SU-DHL-6 (cell line): ENCODE data around the gene PPP2R2B.

Source experiments
- H2AFZ ChIP-seq: fragments of 200-600 bp; sonication (generic); 2 replicates; pipeline ENCODE4 v1.6.1; 2014; ENCODE audit warnings: low read depth, mild to moderate bottlenecking, moderate library complexity, mixed read lengths, antibody characterized with exemption, low read length; ENCODE audit not compliant: severe bottlenecking
- H3F3A ChIP-seq: fragments of 200-600 bp; shearing (Covaris generic); 2 replicates; pipeline ENCODE4 v1.6.0; 2016; ENCODE audit warnings: antibody characterized with exemption, mild to moderate bottlenecking; ENCODE audit not compliant: insufficient read depth
- H3K27ac ChIP-seq: fragments of 200-600 bp; sonication (generic); 2 replicates; pipeline ENCODE4 v1.5.1; 2016; ENCODE audit warnings: low read depth, mild to moderate bottlenecking, low read length, moderate library complexity, mixed read lengths
- H3K27me3 ChIP-seq: fragments of 200-600 bp; sonication (generic), shearing (Covaris generic); 2 replicates; pipeline ENCODE4 v1.6.0; 2014; ENCODE audit warnings: mild to moderate bottlenecking, low read length
- H3K36me3 ChIP-seq: fragments of 200-600 bp; sonication (generic); 2 replicates; pipeline ENCODE4 v1.6.1; 2014; ENCODE audit warnings: mild to moderate bottlenecking, low read length, mixed read lengths
- H3K4me2 ChIP-seq: fragments of 300-600, 200-600 bp; shearing (Covaris generic), sonication (generic); 2 replicates; pipeline ENCODE4 v1.6.0; 2014; ENCODE audit warnings: low read length, low read depth, mild to moderate bottlenecking; ENCODE audit not compliant: poor library complexity, severe bottlenecking
- H3K4me3 ChIP-seq: fragments of 200-600 bp; sonication (generic); 2 replicates; pipeline ENCODE4 v1.5.1; 2014; ENCODE audit warnings: antibody characterized with exemption, low read length, mild to moderate bottlenecking, mixed read lengths; ENCODE audit not compliant: insufficient read depth, poor library complexity, severe bottlenecking
- H3K79me2 ChIP-seq: fragments of 200-600 bp; sonication (generic); 2 replicates; pipeline ENCODE4 v1.6.1; 2014; ENCODE audit warnings: mild to moderate bottlenecking, low read length, moderate library complexity; ENCODE audit not compliant: insufficient read depth
- H3K9ac ChIP-seq: fragments of 200-600 bp; sonication (generic); 2 replicates; pipeline ENCODE4 v1.7.0; 2014; ENCODE audit warnings: mild to moderate bottlenecking, low read length
- H3K9me2 ChIP-seq: fragments of 200-600 bp; sonication (generic); replicated peaks from 2 replicates; pipeline ENCODE4 v1.6.1; 2014; ENCODE audit warnings: low read length; ENCODE audit not compliant: insufficient read depth
- H3K9me3 ChIP-seq: fragments of 200-600 bp; sonication (generic); 2 replicates; pipeline ENCODE4 v1.6.1; 2014; ENCODE audit warnings: low read length, mixed read lengths; ENCODE audit not compliant: insufficient read depth
- H4K20me1 ChIP-seq: fragments of 200-600 bp; sonication (generic); 2 replicates; pipeline ENCODE4 v1.6.1; 2014; ENCODE audit warnings: low read depth, mild to moderate bottlenecking, antibody characterized with exemption, low read length, moderate library complexity, mixed read lengths
- CTCF ChIP-seq: fragments of 200-600 bp; sonication (generic); IDR thresholded peaks from one replicate; pipeline ENCODE4 v1.5.1; 2017; ENCODE audit warnings: antibody characterized with exemption, mild to moderate bottlenecking, low read length, moderate library complexity; ENCODE audit not compliant: insufficient read depth, poor library complexity, severe bottlenecking
- EZH2phosphoT487 ChIP-seq: fragments of 200-600 bp; sonication (generic), shearing (Covaris generic); conservative IDR thresholded peaks from 2 replicates; pipeline ENCODE4 v1.6.1; 2018; ENCODE audit warnings: mild to moderate bottlenecking, antibody characterized with exemption, low read length, moderate library complexity, mixed read lengths

PPP2R2B gene

GRCh38 chr5:146789712-146790653 lies 88.6 kb downstream of the PPP2R2B start:
- H3K9ac ChIP-seq = no peak overlapping the region
- no peaks in the 10 kb centered on the region for H4K20me1 ChIP-seq
- no peaks in the 10 kb centered on the region for H3F3A ChIP-seq
- no peak overlapping the region for H2AFZ ChIP-seq
- H3K4me2 ChIP-seq = no peak overlapping the region
- H3K36me3 ChIP-seq = no peaks in the 10 kb centered on the region
- no peaks in the 10 kb centered on the region for H3K9me3 ChIP-seq
- H3K27ac ChIP-seq = no peak overlapping the region
- TF ChIP-seq EZH2phosphoT487 = no peak
- no peak for TF ChIP-seq CTCF
- no peaks in the 10 kb centered on the region for H3K9me2 ChIP-seq
- no peak overlapping the region for H3K4me3 ChIP-seq
- no peaks in the 10 kb centered on the region for H3K27me3 ChIP-seq
- H3K79me2 ChIP-seq = no peaks in the 10 kb centered on the region

DNA sequence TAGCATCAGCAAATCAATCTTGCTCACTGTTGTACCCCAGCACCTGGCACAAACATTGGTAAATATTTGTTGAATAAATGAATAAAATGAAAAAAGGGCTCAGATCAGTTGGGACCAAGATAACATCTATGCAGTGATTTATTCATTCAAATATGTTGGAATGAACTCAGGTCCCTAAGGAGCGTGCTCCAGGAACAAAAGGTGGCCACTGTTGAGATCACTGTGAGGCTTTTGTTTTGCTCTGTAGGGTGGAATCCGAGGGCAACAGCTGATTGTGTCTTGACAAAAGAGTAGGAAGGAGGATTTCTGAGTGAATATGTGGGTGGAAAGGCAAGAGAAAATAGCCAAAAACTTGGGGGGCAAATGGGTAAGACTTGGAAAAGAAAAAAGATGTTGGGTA lies 89.7 kb downstream of the PPP2R2B start:
- H3K9ac ChIP-seq = no peak overlapping the region
- H3K4me3 ChIP-seq = no peak overlapping the region
- no peaks in the 10 kb centered on the region for H3F3A ChIP-seq
- H3K27ac ChIP-seq = no peak overlapping the region
- no peaks in the 10 kb centered on the region for H3K79me2 ChIP-seq
- TF ChIP-seq CTCF (no peak), EZH2phosphoT487 (no peak)
- no peaks in the 10 kb centered on the region for H3K9me3 ChIP-seq
- H3K9me2 ChIP-seq = no peaks in the 10 kb centered on the region
- H4K20me1 ChIP-seq = no peaks in the 10 kb centered on the region
- no peak overlapping the region for H2AFZ ChIP-seq
- no peaks in the 10 kb centered on the region for H3K27me3 ChIP-seq
- H3K4me2 ChIP-seq = no peak overlapping the region
- H3K36me3 ChIP-seq = no peaks in the 10 kb centered on the region

GRCh38 chr5:146785065-146785464 lies 93.5 kb downstream of the PPP2R2B start:
- no peak overlapping the region for H3K4me3 ChIP-seq
- no peak overlapping the region for H3K9ac ChIP-seq
- no peak overlapping the region for H3K4me2 ChIP-seq
- H4K20me1 ChIP-seq = no peaks in the 10 kb centered on the region
- H3K79me2 ChIP-seq = no peaks in the 10 kb centered on the region
- no peaks in the 10 kb centered on the region for H3F3A ChIP-seq
- no peak overlapping the region for H3K27ac ChIP-seq
- no peaks in the 10 kb centered on the region for H3K9me3 ChIP-seq
- no peak for TF ChIP-seq EZH2phosphoT487
- no peak for TF ChIP-seq CTCF
- no peaks in the 10 kb centered on the region for H3K9me2 ChIP-seq
- no peaks in the 10 kb centered on the region for H3K36me3 ChIP-seq
- H2AFZ ChIP-seq = no peak overlapping the region
- H3K27me3 ChIP-seq = no peaks in the 10 kb centered on the region
